Measurements from ENCODE around the gene GLI2.

GLI2 gene

DNA sequence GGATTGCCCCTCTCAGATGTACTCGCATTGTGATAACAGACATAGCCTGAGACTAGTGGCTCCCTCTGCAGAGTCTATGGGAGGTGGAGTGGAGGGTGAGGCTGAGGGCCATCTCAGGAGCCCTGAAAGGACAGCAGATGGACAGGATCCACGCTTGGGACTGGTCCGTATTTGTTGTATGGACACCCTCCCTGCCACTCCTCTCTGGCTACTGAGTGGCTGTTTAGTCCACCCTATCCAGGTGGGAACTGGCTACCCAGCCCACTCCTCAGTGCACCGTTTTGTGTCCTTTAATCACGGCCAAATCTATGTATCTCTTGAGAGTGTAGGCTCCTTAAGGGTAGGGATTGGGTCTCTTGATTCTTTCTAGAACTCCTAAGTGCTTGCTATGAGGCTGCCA is 4.5 kb upstream of the GLI2 start:
- no peak for TF ChIP-seq YY1 (IDR thresholded peaks at IDR 0.05; ENCODE audit: low read depth)
- TF ChIP-seq, protein P1, sequence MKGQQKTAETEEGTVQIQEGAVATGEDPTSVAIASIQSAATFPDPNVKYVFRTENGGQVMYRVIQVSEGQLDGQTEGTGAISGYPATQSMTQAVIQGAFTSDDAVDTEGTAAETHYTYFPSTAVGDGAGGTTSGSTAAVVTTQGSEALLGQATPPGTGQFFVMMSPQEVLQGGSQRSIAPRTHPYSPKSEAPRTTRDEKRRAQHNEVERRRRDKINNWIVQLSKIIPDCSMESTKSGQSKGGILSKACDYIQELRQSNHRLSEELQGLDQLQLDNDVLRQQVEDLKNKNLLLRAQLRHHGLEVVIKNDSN (IDR thresholded peaks at IDR 0.05), result no peak
- no peak for TF ChIP-seq TAF1 (IDR thresholded peaks at IDR 0.05; ENCODE audit: low read depth)
- no peak for TF ChIP-seq FOXM1 (IDR thresholded peaks at IDR 0.05; ENCODE audit: borderline replicate concordance, low read depth)
- TF ChIP-seq EP300 (IDR thresholded peaks at IDR 0.05; ENCODE audit: borderline replicate concordance), result no peak
- no peak for TF ChIP-seq CEBPB (IDR thresholded peaks at IDR 0.05)
- TF ChIP-seq, protein P2, sequence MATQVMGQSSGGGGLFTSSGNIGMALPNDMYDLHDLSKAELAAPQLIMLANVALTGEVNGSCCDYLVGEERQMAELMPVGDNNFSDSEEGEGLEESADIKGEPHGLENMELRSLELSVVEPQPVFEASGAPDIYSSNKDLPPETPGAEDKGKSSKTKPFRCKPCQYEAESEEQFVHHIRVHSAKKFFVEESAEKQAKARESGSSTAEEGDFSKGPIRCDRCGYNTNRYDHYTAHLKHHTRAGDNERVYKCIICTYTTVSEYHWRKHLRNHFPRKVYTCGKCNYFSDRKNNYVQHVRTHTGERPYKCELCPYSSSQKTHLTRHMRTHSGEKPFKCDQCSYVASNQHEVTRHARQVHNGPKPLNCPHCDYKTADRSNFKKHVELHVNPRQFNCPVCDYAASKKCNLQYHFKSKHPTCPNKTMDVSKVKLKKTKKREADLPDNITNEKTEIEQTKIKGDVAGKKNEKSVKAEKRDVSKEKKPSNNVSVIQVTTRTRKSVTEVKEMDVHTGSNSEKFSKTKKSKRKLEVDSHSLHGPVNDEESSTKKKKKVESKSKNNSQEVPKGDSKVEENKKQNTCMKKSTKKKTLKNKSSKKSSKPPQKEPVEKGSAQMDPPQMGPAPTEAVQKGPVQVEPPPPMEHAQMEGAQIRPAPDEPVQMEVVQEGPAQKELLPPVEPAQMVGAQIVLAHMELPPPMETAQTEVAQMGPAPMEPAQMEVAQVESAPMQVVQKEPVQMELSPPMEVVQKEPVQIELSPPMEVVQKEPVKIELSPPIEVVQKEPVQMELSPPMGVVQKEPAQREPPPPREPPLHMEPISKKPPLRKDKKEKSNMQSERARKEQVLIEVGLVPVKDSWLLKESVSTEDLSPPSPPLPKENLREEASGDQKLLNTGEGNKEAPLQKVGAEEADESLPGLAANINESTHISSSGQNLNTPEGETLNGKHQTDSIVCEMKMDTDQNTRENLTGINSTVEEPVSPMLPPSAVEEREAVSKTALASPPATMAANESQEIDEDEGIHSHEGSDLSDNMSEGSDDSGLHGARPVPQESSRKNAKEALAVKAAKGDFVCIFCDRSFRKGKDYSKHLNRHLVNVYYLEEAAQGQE (IDR thresholded peaks at IDR 0.05; ENCODE audit: low read depth), result no peak
- no peak for TF ChIP-seq TEAD4 (IDR thresholded peaks at IDR 0.05)
- TF ChIP-seq, protein P3, sequence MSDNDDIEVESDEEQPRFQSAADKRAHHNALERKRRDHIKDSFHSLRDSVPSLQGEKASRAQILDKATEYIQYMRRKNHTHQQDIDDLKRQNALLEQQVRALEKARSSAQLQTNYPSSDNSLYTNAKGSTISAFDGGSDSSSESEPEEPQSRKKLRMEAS (IDR thresholded peaks at IDR 0.05), result no peak
- no peak for TF ChIP-seq CREB1 (IDR thresholded peaks at IDR 0.05; ENCODE audit: low read depth)
- no peak for TF ChIP-seq NFIC (IDR thresholded peaks at IDR 0.05)
- no peak for TF ChIP-seq RAD21 (IDR thresholded peaks at IDR 0.05; ENCODE audit: low read depth)
- TF ChIP-seq TCF12 (IDR thresholded peaks at IDR 0.05; ENCODE audit: low read depth), result no peak
- TF ChIP-seq ZBTB7A (IDR thresholded peaks at IDR 0.05; ENCODE audit: low read depth), result no peak
- no peak for TF ChIP-seq EGR1 (IDR thresholded peaks at IDR 0.05)

DNA sequence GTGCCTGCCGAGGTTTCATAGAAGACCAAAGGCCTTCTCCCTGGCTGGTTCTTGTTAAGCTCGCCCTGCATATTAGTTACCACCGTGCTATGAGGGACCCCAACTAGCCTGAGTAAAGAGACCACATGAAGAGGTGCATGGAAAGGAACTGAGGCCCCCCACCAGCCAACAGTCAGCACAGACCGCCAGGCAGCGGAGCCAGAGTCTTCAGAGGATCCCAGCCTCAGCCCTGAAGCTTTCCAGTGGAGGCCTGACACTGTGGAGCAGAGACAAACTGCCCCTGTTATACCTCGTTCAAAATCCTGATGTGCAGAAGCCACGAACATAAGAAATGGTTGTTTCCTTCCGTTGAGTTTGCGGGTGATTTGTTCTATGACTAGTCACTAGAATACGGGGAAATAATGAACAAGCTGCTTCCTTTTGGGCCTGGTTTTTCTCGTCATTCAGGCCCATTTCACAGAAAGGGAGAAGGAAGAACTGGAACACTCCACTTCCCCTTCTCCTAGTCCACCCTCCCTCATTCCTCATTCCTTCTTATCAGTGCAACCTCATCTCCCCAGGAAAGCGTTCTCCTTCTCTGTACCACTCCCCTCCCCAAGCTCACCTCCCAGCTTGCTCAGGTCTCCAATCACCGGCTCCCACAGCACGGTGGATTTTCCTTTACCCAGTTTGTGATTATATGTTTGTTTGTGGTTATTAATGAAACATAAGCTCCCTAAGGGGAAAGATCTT is 3.0 kb upstream of the GLI2 start:
- TF ChIP-seq, protein P1 (IDR thresholded peaks at IDR 0.05), result no peak
- no peak for TF ChIP-seq TAF1 (IDR thresholded peaks at IDR 0.05; ENCODE audit: low read depth)
- no peak for TF ChIP-seq ZBTB7A (IDR thresholded peaks at IDR 0.05; ENCODE audit: low read depth)
- no peak for TF ChIP-seq YY1 (IDR thresholded peaks at IDR 0.05; ENCODE audit: low read depth)
- TF ChIP-seq, protein P2 (IDR thresholded peaks at IDR 0.05; ENCODE audit: low read depth), result no peak
- TF ChIP-seq RAD21 (IDR thresholded peaks at IDR 0.05; ENCODE audit: low read depth), result no peak
- no peak for TF ChIP-seq CREB1 (IDR thresholded peaks at IDR 0.05; ENCODE audit: low read depth)
- no peak for TF ChIP-seq EP300 (IDR thresholded peaks at IDR 0.05; ENCODE audit: borderline replicate concordance)

DNA sequence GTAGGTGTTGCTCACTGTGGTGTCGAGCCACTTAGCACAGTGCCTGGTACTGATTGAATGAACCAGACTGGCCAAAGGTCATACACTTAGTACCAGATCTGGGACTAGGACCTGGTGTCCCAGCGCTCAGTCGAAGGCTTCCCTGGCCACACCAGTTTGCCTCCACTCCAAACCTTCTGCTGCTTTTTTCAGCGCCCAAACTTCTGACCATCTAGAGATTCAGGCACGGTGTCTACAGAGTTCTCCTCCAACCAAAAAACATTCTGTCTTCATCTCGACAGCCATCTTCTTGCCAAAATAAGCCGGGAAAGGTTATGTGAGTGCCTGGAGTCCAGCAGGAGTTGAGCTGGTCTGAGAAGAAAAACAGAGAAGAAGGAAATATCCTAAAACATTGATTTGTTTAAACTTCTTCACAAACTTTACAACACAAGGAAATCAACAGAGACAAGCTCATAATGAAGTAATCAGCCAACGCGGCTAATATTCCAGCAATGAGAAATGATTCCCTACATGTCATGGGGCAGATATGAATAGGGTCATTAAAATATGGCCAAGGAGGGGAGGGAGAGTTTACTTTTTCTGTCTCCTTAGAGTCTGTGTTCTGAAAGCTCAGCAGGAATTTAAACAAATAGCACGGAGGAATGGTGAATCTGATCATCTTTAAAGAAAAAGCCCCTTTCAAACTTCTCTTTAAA is 2.3 kb upstream of the GLI2 start:
- TF ChIP-seq ZBTB7A (IDR thresholded peaks at IDR 0.05; ENCODE audit: low read depth), result no peak
- TF ChIP-seq TAF1 (IDR thresholded peaks at IDR 0.05; ENCODE audit: low read depth), result no peak
- TF ChIP-seq EGR1 (IDR thresholded peaks at IDR 0.05), result no peak
- TF ChIP-seq NFIC (IDR thresholded peaks at IDR 0.05), result no peak
- TF ChIP-seq TCF12 (IDR thresholded peaks at IDR 0.05; ENCODE audit: low read depth), result no peak
- TF ChIP-seq YY1 (IDR thresholded peaks at IDR 0.05; ENCODE audit: low read depth), result no peak
- no peak for TF ChIP-seq EP300 (IDR thresholded peaks at IDR 0.05; ENCODE audit: borderline replicate concordance)
- TF ChIP-seq, protein P1 (IDR thresholded peaks at IDR 0.05), result no peak
- no peak for TF ChIP-seq CREB1 (IDR thresholded peaks at IDR 0.05; ENCODE audit: low read depth)
- TF ChIP-seq, protein P2 (IDR thresholded peaks at IDR 0.05; ENCODE audit: low read depth), result no peak
- TF ChIP-seq TEAD4 (IDR thresholded peaks at IDR 0.05), result no peak
- TF ChIP-seq CEBPB (IDR thresholded peaks at IDR 0.05), result no peak
